Upper lobe of left lung (tissue), 4 donors: Measurements from ENCODE around the gene RGS9.

Experiments used
- EP300 ChIP-seq, 4 donors: sonication (generic); formaldehyde crosslinking; IDR thresholded peaks; one replicate each; pipeline ENCODE4 v1.5.1; 2017; ENCODE audit warnings: antibody characterized with exemption in 4 of 4, control low read depth in 2 of 4
- POLR2A ChIP-seq, 4 donors: fragments of 450-650 bp; IDR thresholded peaks; one replicate each; pipeline ENCODE4 v1.5.1; 2016 to 2017; ENCODE audit warnings: antibody characterized with exemption in 4 of 4, mild to moderate bottlenecking in 2 of 4
- TF ChIP-seq, protein P1 (sequence below), 6 experiments: fragments of 450-650 bp in 4 of 6; fragments of 200-600 bp in 2 of 6; sonication (generic) in 2 of 6; IDR thresholded peaks; one replicate each; pipeline ENCODE4 v1.5.1; 2016 to 2019; ENCODE audit warnings: antibody characterized with exemption in 6 of 6

DNA sequence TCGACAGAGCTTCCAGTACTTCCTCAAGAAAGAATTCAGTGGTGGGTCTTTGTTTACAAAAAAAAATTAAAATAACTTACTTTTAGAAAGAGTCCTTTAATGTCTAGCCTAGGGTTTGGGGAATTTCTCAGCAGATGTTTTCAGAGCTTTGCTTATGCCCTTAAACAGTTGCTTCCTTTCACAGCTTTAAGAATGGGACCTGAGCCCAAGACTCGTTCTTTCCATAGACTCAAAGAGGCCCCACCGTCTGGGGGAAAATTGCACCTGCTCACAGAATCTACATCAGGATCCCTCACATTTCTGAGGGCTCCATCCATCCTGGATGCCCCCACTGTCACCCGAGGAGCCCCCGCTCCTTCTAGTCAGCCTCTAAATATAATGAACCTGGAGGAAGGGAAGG lies 60.0 kb downstream of the RGS9 start:
- no peak for TF ChIP-seq POLR2A (IDR thresholded peaks at IDR 0.05)
- TF ChIP-seq, protein P1, sequence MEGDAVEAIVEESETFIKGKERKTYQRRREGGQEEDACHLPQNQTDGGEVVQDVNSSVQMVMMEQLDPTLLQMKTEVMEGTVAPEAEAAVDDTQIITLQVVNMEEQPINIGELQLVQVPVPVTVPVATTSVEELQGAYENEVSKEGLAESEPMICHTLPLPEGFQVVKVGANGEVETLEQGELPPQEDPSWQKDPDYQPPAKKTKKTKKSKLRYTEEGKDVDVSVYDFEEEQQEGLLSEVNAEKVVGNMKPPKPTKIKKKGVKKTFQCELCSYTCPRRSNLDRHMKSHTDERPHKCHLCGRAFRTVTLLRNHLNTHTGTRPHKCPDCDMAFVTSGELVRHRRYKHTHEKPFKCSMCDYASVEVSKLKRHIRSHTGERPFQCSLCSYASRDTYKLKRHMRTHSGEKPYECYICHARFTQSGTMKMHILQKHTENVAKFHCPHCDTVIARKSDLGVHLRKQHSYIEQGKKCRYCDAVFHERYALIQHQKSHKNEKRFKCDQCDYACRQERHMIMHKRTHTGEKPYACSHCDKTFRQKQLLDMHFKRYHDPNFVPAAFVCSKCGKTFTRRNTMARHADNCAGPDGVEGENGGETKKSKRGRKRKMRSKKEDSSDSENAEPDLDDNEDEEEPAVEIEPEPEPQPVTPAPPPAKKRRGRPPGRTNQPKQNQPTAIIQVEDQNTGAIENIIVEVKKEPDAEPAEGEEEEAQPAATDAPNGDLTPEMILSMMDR (IDR thresholded peaks at IDR 0.05), result no peak
- no peak for TF ChIP-seq EP300 (IDR thresholded peaks at IDR 0.05)
